Peyer's patch (tissue), 4 donors: ENCODE measurements around the gene GOLGA8M.
"Not testable (repeated sequence)": the region's sequence is repeated elsewhere in the genome, so short reads cannot be mapped to it uniquely, and the experiment has no call there.

ENCODE experiments used
- POLR2A ChIP-seq, 2 donors: fragments of 450-650 bp; IDR thresholded peaks; one replicate each; pipeline ENCODE4 v1.5.1; 2017; ENCODE audit warnings: antibody characterized with exemption in 2 of 2, mild to moderate bottlenecking in 2 of 2, moderate library complexity in 2 of 2
- TF ChIP-seq, protein P1 (sequence below), 6 experiments: fragments of 450-650 bp in 4 of 6; fragments of 200-600 bp in 2 of 6; sonication (generic) in 1 of 6; IDR thresholded peaks; one replicate each; pipeline ENCODE4 v1.5.1; 2017 to 2019; ENCODE audit warnings: antibody characterized with exemption in 6 of 6, mild to moderate bottlenecking in 3 of 6, moderate library complexity in 1 of 6

DNA sequence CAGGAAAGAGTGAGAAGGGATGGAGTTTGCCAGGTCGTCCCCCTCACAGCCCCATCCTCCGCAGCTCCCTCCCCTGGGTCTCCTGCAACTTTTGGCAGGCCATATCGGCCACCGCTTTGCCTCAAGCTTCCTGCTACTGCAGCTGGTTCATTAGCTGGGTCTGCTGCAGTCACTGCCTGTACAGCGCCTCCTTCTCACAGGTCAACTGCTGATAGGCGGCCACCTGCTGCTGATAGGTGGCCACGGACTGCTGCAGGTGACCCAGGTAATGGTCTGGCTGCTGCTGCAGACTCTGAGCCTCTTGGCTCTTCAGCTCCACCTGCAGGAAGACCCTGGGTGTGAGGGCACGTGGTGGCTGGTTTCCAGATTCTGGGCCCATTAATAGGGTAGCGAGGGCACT, 8.3 kb downstream of the GOLGA8M start:
- TF ChIP-seq, protein P1, sequence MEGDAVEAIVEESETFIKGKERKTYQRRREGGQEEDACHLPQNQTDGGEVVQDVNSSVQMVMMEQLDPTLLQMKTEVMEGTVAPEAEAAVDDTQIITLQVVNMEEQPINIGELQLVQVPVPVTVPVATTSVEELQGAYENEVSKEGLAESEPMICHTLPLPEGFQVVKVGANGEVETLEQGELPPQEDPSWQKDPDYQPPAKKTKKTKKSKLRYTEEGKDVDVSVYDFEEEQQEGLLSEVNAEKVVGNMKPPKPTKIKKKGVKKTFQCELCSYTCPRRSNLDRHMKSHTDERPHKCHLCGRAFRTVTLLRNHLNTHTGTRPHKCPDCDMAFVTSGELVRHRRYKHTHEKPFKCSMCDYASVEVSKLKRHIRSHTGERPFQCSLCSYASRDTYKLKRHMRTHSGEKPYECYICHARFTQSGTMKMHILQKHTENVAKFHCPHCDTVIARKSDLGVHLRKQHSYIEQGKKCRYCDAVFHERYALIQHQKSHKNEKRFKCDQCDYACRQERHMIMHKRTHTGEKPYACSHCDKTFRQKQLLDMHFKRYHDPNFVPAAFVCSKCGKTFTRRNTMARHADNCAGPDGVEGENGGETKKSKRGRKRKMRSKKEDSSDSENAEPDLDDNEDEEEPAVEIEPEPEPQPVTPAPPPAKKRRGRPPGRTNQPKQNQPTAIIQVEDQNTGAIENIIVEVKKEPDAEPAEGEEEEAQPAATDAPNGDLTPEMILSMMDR (IDR thresholded peaks at IDR 0.05), result not testable (repeated sequence)
- TF ChIP-seq POLR2A (IDR thresholded peaks at IDR 0.05), result not testable (repeated sequence)
